MCF 10A (cell line): ENCODE measurements around the gene SHTN1. TPM values are rescaled to one million over a fixed set of nuclear protein-coding genes. Genes with fewer than 3 reads are reported as not detected.

Experiments used
- BruUV-seq: library from RNA; stranded (reverse); fragments of 400-500 nt; replicated peaks from 2 replicates; lab custom pipeline; 2021; lab: Mats Ljungman, UMichigan
- CTCF ChIA-PET: fragments of 300-600 bp; sonication (Branson Sonifier 250); formaldehyde crosslinking; extraction: SDS; loops from one replicate; lab custom pipeline; 2021; ENCODE audit warnings: antibody characterized with exemption, inconsistent platforms; lab: Yijun Ruan, JAX
- POLR2A ChIA-PET: fragments of 300-600, 350-650 bp; sonication (Branson Sonifier 250); formaldehyde crosslinking; extraction: SDS; loops from one replicate; lab custom pipeline; 2020; ENCODE audit warnings: antibody characterized with exemption, inconsistent platforms; lab: Yijun Ruan, JAX
- DNase-seq: peaks from one replicate; pipeline ENCODE4 v3.0.0-alpha.2; 2018; ENCODE audit not compliant: unreplicated experiment
- H3K27ac Mint-ChIP-seq: one replicate; pipeline ENCODE4 v1.8.0; 2022; ENCODE audit warnings: mild to moderate bottlenecking, low read depth, mixed read lengths; ENCODE audit not compliant: unreplicated experiment
- H3K27me3 Mint-ChIP-seq: one replicate; pipeline ENCODE4 v1.8.0; 2022; ENCODE audit warnings: mixed read lengths; ENCODE audit not compliant: insufficient read depth, unreplicated experiment
- H3K36me3 Mint-ChIP-seq: one replicate; pipeline ENCODE4 v1.8.0; 2022; ENCODE audit warnings: mild to moderate bottlenecking, moderate library complexity, mixed read lengths; ENCODE audit not compliant: insufficient read depth, unreplicated experiment
- H3K4me1 Mint-ChIP-seq: one replicate; pipeline ENCODE4 v1.8.0; 2022; ENCODE audit warnings: mixed read lengths; ENCODE audit not compliant: insufficient read depth, unreplicated experiment
- H3K4me3 Mint-ChIP-seq: one replicate; pipeline ENCODE4 v1.8.0; 2022; ENCODE audit warnings: mild to moderate bottlenecking, moderate library complexity, mixed read lengths; ENCODE audit not compliant: unreplicated experiment
- H3K9me3 Mint-ChIP-seq: one replicate; pipeline ENCODE4 v1.8.0; 2022; ENCODE audit warnings: mixed read lengths; ENCODE audit not compliant: unreplicated experiment
- CTCF ChIP-seq: fragments of 200-600 bp; IDR thresholded peaks from one replicate; pipeline ENCODE4 v1.8.0; 2022; ENCODE audit warnings: antibody characterized with exemption, mild to moderate bottlenecking; ENCODE audit not compliant: unreplicated experiment
- intact Hi-C: fragments of 100-400 bp; cut with micrococcal nuclease; formaldehyde crosslinking; loops from 2 replicates; pipeline ENCODE4 v1.14.1; 2022
- total RNA-seq: library from RNA; stranded (reverse); gene quantifications from 2 replicates; pipeline ENCODE4 v1.2.3, GENCODE V29; 2022

Gene SHTN1
- total RNA-seq, 1 experiment from 2014 or later, result 39.2 TPM

GRCh38 chr10:116973371-116973905 is 31.5 kb downstream of the SHTN1 start:
- Mint-ChIP-seq H3K27me3 (no peaks in the 10 kb centered on the region), H3K4me1 (peaks cover 16% of the 10 kb centered on the region), H3K27ac (no peak overlapping the region), H3K36me3 (peaks cover 5% of the 10 kb centered on the region), H3K9me3 (no peaks in the 10 kb centered on the region), H3K4me3 (no peak overlapping the region)
- intact Hi-C loops, result no loop called here
- CTCF ChIA-PET, result no interaction called here
- no peak for TF ChIP-seq CTCF
- BruUV-seq, result no TSS peak
- DNase-seq, result no peak
- POLR2A ChIA-PET, result no interaction called here

- Mint-ChIP-seq H3K36me3 (peaks cover 5% of the 10 kb centered on the region), H3K27me3 (no peaks in the 10 kb centered on the region), H3K9me3 (no peaks in the 10 kb centered on the region), H3K4me3 (no peak overlapping the region), H3K27ac (no peak overlapping the region), H3K4me1 (peaks cover 16% of the 10 kb centered on the region)
- POLR2A ChIA-PET, result no interaction called here
- no peak for TF ChIP-seq CTCF
- CTCF ChIA-PET, result no interaction called here
- no peak for DNase-seq
- no TSS peak for BruUV-seq
- intact Hi-C loops, result no loop called here
Measured at GRCh38 chr10:116972131-116972530, 32.9 kb downstream of the SHTN1 start.

- Mint-ChIP-seq H3K36me3 (peaks cover 16% of the 10 kb centered on the region), H3K4me1 (peaks cover 16% of the 10 kb centered on the region), H3K27me3 (no peaks in the 10 kb centered on the region), H3K4me3 (no peak overlapping the region), H3K27ac (no peak overlapping the region), H3K9me3 (no peaks in the 10 kb centered on the region)
- ChIA-PET CTCF (no interaction called here), POLR2A (interaction anchor here (1.1 kb wide), 1 partner anchor 94 kb away, joined by 3 read pairs; no protein-coding TSS in a partner anchor)
- intact Hi-C loops, result no loop called here
- BruUV-seq, result no TSS peak
- no peak for TF ChIP-seq CTCF
- DNase-seq, result no peak
Measured at GRCh38 chr10:116970050-116970449, 34.9 kb downstream of the SHTN1 start.

- H3K9me3 Mint-ChIP-seq, result no peaks in the 10 kb centered on the region
- H3K27ac Mint-ChIP-seq, result no peak overlapping the region
- no peaks in the 10 kb centered on the region for H3K27me3 Mint-ChIP-seq
- peaks cover 19% of the 10 kb centered on the region for H3K36me3 Mint-ChIP-seq
- BruUV-seq, result no TSS peak
- no peak for TF ChIP-seq CTCF
- H3K4me3 Mint-ChIP-seq, result no peak overlapping the region
- ChIA-PET CTCF (no interaction called here), POLR2A (interaction anchor here (1.0 kb wide), 1 partner anchor 12 kb away, joined by 3 read pairs; no protein-coding TSS in a partner anchor)
- no peak for DNase-seq
- peaks cover 1% of the 10 kb centered on the region for H3K4me1 Mint-ChIP-seq
- intact Hi-C loops, result no loop called here
Measured at GRCh38 chr10:116968331-116968730, 36.7 kb downstream of the SHTN1 start.
